ENCODE measurements around the gene BLOC1S6.
"Not testable (repeated sequence)": the region's sequence is repeated elsewhere in the genome, so short reads cannot be mapped to it uniquely, and the experiment has no call there.

The BLOC1S6 gene

DNA sequence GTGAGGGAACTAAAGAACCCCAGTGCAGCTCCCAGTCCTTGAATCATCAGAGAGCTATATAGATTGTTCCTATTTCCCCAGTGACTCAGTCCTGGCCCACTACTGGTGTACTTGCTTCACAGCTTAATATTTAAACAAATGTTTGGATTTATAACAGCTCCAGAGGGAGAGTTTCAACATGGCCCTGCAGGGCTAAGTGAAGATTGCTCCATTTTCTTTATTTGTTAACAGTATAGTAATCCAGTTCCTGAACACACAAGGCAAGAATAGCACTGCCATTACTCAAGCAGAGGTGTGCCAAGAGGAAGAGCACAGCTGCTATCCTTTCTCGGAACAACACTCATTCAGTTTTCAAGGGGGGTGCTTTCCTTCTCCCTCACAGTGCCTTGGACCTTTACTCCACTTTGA is 54.2 kb downstream of the BLOC1S6 start:
- DNase-seq (ENCODE audit: low read depth), result no peak

DNA sequence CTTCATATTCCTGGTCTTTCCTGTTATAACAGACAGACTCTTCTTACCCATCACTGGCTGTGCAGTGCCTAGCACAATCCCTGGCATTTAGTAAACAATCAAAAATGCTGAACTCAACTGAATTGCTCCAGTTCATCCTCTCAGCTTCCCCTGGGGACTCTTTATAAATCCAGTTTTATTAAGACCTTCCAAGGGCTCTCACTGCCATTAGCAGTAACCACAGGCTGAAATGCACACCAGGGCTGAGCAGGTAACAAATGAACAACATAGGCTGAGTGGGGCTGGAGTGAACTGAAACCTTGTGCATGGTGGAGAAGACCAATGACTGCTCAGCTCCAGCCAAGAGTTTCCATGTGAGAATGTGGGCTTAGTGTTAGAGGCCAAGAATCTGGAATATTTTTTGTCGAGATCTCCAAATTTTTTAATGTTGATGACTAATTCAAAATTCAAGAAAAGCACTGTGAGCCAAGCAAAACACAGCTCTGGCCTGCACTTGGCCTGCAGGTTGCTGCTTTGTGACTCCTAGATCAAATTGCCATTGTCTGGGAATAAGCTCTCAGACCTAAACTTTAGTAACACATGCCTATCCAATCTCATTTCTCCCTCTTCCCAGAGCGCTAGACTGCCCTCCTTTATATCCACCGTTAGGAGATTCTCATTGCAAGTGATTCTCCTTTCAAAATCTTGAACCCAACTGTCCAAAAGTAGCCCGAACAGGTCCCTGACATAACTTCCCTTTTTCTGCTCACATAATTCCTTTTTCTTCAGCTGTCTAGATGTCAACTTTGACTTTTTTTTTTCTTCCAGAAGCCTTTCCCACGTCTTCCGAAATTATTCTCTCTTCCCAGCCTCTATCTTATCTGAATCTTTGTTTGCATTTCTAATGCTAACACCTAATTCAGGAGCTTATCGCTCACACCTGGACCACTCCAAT is 55.1 kb downstream of the BLOC1S6 start:
- no peak for DNase-seq (ENCODE audit: low read depth)

DNA sequence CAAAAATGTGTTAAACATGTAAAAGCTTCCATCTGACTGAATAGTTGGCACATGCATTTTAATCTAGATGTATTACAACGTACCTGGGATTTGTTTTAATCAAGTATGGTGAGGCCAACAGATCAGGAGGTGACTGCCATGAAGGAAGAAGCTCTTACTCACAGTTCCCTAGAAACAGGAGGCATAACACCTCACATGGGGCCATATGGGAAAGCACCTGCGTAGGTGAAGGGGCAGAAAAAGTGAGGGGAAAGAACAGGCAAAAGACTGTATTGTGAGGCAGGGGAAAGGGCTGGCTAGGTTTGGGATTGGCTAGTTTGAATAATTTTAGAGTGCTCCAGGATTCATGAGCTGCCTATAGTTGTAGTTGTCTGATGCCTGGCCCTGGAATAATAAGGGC is 57.3 kb downstream of the BLOC1S6 start:
- no peak for DNase-seq (ENCODE audit: low read depth)

DNA sequence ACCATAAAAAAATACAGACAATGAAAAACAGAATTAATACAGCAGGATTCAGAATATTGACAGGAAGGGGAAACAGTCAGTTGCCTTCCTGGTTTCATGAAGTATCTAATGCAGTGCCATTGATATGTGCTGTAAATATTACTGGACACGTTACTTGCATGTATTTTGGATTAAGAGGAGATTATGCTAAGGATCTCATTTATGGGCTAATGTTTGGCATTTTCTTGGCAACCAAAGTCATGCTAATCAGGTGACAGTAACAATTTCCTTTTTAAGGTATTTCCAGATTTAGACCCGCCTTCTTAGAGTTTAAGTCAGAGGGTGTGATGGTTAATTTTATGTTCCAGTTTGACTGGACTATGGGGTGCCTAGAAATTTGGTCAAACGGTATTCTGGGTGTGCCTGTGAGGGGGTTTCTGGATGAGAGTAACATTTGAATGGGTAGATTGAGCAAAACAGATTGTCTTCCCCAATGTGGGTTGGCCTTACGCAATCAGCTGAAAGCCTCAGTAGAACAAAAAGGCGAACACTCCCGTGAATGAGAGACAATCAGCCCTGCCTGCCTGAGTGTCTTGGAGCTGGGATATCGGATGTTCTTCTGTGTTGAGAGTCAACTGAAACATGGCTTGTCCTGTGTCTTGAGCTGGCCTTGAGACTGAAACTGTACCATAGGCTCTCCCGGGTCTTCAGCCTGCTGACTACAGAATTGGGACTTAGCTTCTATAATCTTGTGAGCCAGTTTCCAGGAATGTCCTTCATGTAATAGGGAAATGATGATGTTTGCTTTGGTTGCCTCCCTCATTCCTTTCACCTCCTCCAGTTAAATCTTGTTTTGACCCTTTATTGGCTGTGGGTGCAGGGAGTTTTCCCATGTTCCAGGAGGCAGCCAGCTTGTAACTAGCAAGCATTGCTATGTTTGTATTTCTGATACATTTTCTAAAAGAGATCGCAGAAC is 58.1 kb downstream of the BLOC1S6 start:
- no peak for DNase-seq (ENCODE audit: low read depth)

DNA sequence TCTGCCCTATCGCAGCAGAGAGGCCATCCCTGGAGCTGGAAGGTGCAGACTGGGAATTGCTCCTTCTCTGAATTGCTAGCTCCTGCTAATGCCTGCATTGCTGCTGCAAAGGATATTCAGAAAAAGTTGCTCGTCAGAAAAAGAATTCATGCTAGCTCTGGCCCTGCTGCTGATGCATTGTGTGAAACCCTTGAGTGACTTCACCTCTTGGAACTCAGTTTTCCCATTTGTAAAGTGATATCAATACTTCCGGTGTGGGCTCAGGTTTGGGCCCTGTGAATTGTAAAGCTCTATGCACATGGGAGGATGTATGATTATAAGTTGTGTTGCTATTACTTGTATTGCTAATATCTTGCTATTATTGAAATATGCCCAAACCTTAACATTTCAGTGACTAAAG is 59.0 kb downstream of the BLOC1S6 start:
- no peak for DNase-seq (ENCODE audit: low read depth)

DNA sequence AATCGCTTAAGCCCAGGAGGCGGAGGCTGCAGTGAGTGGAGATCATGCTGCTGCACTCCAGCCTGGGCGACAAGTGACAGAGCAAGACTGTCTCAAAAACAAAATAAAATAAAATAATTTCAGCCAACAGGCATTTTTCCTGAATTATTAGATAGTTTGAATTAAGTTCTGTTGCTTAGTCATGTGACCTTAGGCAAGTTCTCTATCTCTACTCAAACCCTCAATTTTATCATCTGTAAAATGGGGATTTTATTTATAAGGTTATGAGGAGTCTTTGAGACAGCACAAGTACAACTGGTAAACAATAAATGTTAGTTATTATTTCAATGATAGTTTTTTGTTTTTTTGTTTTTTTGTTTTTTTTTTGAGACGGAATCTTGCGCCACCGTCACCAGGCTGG is 60.6 kb downstream of the BLOC1S6 start:
- DNase-seq (ENCODE audit: low read depth), result no peak

DNA sequence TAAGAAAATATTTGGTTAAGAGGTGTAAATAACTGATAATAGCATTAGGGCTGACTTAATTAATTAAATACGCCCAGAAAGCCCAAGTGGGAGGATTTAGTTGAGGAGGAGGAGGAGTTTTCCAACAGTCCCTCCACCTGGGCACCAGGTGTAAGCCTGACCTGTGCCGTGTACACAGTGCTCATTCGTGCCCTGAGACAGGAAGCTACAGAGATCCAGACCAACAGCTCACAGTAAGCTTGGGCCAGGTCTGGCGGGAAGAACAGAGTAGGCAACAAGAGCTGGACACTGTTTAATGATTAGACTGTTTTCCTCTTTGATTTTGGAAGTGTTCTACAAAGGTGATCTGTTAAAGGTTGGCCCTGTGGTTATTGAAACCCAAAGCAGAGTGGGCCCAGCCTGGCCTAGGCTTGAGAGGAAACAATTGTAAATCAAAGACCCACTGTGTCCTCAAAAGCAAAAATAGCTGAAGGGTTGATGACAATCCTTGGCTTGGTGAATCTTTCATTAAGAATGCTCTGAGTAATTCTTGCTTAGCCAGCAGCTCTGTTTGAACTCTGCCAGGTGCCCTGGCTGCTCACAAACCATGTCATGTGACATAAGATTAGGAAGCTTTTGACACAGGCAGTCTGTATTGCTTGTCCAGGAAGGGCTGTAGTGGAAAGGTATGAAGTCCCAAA is 61.5 kb downstream of the BLOC1S6 start:
- no peak for DNase-seq (ENCODE audit: low read depth)

DNA sequence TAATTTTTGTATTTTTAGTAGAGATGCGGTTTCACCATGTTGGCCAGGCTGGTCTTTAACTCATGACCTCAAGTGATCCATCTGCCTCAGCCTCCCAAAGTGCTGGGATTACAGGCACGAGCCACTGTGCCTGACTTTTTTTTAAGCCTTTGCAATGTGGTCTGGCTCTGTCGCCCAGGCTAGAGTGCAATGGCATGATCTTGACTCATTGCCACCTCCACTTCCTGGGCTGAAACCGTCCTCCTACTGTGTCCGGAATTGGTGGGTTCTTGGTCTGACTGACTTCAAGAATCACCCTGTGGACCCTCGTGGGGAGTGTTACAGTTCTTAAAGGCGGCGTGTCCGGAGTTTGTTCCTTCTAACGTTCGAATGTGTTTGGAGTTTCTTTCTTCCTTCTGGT is 62.8 kb downstream of the BLOC1S6 start:
- DNase-seq (ENCODE audit: low read depth), result not testable (repeated sequence)

DNA sequence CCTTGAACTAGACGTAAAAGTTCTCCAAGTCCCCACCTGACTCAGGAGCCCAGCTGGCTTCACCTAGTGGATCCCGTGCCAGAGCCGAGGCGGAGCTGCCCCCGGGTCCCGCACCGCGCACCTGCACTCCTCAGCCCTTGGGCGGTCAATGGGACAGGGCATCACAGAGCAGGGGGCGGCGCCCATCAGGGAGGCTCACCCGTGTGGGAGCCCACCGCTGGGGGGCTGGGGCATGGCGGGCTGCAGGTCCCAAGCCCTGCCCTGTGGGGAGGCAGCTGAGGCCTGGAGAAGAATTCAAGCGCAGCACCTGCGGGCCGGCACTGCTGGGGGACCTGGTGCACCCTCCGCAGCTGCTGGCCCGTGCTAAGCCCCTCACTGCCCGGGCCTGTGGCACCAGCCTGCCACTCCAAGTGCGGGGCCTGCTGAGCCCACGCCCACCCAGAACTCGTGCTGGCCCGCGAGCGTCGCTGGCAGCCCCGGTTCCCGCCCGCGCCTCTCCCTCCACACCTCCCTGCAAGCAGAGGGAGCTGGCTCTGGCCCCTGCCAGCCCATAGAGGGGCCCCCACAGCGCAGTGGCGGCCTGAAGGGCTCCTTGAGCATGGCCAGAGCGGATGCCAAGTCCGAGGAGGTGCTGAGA is 63.8 kb downstream of the BLOC1S6 start:
- no peak for DNase-seq (ENCODE audit: low read depth)

DNA sequence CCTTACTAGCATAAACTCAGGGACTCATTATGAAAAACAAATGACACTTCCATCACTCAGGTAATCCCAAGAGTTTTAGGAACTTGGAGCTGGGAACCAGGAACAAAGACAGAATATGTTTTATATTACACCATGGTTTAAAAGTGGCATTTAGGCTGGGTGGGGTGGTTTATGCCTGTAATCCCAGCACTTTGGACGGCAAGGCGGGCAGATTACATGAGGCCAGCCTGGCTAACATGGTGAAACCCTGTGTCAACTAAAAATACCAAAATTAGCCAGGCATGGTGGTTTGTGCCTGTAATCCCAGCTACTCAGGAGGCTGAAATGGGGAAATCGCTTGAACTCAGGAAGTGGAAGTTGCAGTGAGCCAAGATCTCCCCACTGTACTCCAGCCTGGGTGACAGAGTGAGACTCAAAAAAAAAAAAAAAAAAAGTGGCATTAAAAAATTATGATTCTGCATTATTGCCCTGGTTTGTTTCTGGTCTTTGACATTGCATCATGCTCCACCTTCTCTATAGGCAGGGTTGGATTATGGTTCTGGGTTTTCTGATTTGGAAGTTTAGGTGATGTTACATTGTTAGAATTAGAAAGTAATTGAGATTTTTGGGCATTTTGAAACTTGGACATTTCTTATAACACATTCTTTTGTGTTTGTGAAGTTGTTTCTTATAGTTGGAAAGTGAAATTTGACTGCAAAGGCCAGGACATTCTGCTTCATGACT is 66.7 kb downstream of the BLOC1S6 start:
- no peak for DNase-seq (ENCODE audit: low read depth)

DNA sequence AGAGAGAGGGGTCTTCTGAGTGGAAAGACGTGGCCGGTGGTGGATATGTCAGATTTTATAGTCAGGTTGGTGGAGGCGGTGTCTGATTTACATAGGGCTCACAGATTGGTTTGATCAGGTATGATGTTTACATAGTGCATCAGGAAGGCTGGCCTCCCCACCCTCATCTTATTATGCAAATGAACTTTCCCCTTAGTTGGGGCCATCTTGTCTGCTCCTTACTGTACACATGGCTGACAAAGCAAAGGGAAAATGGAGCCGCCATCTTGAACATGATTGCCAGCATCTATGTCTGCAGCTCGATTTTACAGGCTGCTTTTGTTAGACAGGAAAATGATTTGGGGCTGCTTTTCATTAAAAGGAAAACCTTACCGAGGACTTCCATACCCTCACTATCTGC is 67.6 kb downstream of the BLOC1S6 start:
- no peak for DNase-seq (ENCODE audit: low read depth)

DNA sequence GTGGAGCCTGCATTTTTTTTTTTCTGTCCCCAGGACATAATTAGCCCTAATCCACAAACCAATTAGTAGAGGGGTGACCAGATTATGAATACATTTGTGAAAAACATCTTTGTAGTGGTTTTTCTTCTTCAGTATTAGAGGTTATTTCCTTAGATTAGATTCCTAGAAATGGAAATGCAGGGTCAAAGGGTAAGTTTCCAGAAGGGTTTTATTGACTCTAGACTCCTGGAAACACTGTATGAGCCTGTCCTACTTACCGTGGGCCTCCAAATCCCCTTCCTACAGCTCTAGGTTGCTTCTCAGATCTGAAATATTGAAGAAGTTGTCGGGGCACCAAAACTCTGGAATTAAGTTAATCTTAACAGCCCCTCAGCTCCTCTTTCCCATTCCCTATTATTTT is 70.1 kb downstream of the BLOC1S6 start:
- DNase-seq (ENCODE audit: low read depth), result no peak

DNA sequence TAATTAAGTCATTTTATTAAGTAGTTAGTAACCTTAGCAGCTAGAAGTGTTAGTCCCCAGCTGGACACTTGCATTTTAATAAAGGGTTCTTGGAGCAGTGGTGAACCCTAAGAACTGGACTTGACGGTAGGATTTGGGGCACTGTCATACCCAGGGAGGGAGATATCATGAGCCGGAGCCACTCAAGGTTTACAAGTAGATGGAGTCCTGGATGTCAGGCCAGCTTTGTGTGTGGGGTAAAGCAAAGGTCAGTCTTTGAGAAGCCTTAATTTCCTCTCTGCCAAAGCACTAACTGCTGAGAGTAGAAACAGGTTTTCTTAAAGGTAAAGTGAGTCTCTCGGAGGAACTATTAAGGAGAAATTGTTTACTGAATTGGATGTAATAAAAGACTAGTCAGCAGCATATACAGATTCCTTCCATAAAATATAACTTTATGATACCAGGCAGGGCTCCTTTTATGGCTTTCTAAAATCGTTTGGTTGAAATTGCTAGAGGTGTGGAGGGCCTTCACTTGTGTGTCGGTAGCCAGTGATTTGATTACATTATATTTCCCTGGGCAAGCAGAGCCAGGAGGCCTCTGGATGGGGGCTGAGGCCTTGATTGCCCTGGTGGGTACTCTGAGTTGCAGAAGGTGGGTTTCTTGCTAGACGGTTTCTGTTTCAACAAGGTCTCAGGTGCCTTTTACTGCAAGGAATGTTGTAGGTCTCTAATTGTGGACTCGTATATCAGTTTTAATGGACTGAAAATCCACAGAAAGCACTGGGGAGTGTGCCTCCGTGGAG is 70.8 kb downstream of the BLOC1S6 start:
- no peak for DNase-seq (ENCODE audit: low read depth)
